Stimulated activated naive CD4-positive, alpha-beta T cell (primary cell): Measurements from ENCODE around the gene ATXN7.

ENCODE experiments used
- DNase-seq, 6 experiments: peaks; one replicate each; lab custom pipeline; 2025; lab: John Stamatoyannopoulos, UW

Gene ATXN7

GRCh38 chr3:64048631-64049061 lies 185.0 kb downstream of the ATXN7 start:
- DNase-seq: no peak

GRCh38 chr3:64049136-64049535 lies 185.5 kb downstream of the ATXN7 start:
- no peak for DNase-seq

GRCh38 chr3:64049832-64050231 lies 186.2 kb downstream of the ATXN7 start:
- DNase-seq: no peak
